Measurements from ENCODE around the gene TSEN15. TPM values are rescaled to one million over a fixed set of nuclear protein-coding genes. Genes with fewer than 3 reads are reported as not detected.

Gene TSEN15
- total RNA-seq, 1 donor from 2014 or later: 27.2 TPM

DNA sequence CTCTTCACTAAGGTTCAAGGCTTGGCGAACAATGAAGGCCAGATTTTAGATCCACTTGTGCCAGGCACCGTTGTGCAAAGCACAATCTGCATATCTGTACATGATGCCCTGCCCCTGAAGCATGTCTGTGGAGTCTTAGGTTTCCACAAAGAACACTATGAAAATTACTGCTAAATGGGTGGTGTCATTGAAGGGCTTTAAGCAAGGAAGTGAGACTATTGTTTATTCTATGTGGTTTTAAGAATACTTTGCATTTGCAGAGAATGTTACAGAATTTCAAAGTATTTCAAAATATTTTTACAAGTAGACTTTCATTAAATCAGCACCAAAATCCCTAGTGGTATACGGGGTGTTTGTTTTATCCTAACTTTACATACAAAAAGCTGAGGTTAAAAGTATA, 8.8 kb downstream of the TSEN15 start:
- Histone ChIP-seq H3K27ac (no peak overlapping the region), H3K4me3 (no peak overlapping the region), H3K27me3 (no peaks in the 10 kb centered on the region), H3K9me3 (no peaks in the 10 kb centered on the region), H3K36me3 (peaks cover 12% of the 10 kb centered on the region), H3K4me1 (peaks cover 5% of the 10 kb centered on the region)
- ATAC-seq: no peak
- intact Hi-C loops (cut with DNase I): no loop called here
- TF ChIP-seq, protein P1, sequence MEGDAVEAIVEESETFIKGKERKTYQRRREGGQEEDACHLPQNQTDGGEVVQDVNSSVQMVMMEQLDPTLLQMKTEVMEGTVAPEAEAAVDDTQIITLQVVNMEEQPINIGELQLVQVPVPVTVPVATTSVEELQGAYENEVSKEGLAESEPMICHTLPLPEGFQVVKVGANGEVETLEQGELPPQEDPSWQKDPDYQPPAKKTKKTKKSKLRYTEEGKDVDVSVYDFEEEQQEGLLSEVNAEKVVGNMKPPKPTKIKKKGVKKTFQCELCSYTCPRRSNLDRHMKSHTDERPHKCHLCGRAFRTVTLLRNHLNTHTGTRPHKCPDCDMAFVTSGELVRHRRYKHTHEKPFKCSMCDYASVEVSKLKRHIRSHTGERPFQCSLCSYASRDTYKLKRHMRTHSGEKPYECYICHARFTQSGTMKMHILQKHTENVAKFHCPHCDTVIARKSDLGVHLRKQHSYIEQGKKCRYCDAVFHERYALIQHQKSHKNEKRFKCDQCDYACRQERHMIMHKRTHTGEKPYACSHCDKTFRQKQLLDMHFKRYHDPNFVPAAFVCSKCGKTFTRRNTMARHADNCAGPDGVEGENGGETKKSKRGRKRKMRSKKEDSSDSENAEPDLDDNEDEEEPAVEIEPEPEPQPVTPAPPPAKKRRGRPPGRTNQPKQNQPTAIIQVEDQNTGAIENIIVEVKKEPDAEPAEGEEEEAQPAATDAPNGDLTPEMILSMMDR (IDR thresholded peaks at IDR 0.05): no peak
- DNase-seq: no peak

DNA sequence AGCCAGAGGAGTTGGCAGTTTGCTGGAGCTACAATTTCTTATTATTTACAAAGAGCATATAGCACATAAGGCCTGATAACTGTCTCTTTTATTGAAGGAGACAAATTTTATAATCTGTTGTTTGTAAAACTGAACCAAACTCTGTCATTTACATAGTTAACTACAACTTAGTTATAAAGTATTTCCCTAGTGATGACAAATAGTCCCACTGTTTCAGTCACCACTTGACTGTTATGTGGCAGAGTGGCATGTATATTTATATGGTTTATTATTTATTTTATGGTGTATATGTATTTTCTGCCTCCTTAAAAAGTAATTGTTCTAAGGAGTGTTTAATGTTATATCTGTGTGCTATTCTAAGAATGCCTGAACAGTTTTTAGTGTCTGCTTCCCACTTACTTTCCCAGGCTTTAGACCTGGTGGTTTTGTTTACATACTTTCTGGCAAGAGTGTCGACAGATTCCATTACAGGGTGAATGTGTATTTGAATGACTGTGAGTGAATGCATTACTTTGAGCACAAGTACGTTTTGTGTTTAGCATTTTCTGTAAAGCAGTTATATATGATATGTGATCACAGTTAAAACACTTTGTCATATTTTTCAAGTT, 10.0 kb downstream of the TSEN15 start:
- Histone ChIP-seq H3K27me3 (no peaks in the 10 kb centered on the region), H3K36me3 (peaks cover 3% of the 10 kb centered on the region), H3K9me3 (no peaks in the 10 kb centered on the region), H3K4me3 (no peak overlapping the region), H3K4me1 (peaks cover 2% of the 10 kb centered on the region), H3K27ac (no peak overlapping the region)
- peak; percentile 52 for ATAC-seq
- TF ChIP-seq, protein P1 (IDR thresholded peaks at IDR 0.05): no peak
- no peak for DNase-seq
- intact Hi-C loops (cut with DNase I): no loop called here

DNA sequence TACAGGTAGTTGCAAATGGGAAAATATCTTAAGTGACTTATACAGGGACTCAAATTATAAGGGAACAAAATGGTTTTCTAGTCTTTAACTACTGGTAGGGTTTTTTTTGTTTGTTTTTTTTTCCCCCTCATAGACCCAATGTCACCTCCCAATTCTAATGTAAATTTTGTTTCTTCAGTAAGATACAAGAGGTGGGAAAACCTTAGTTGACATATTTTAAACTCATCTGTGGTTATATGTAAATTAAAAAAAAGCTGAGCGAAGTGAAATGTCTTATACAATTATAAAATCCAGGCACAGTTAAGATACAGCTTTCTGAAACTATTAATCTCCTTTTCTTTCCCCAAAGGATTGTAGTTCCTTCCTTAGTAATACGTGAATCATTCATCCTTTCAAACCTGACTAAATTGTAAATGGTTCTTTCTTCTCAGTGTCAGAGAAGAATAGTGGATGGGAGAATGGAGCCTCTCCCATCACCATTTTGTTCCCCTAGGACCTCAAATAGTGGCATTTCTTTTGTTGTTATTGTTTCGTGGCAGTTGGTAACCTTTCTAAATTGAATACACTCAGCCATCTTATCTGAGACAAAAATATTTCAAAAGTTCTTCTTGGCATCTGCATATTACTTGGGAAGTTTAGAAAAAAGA, 11.2 kb downstream of the TSEN15 start:
- Histone ChIP-seq H3K36me3 (peaks cover 3% of the 10 kb centered on the region), H3K27ac (no peak overlapping the region), H3K9me3 (no peaks in the 10 kb centered on the region), H3K4me1 (no peaks in the 10 kb centered on the region), H3K4me3 (no peak overlapping the region), H3K27me3 (no peaks in the 10 kb centered on the region)
- intact Hi-C loops (cut with DNase I): no loop called here
- TF ChIP-seq, protein P1 (IDR thresholded peaks at IDR 0.05): no peak
- no peak for ATAC-seq
- DNase-seq: no peak

DNA sequence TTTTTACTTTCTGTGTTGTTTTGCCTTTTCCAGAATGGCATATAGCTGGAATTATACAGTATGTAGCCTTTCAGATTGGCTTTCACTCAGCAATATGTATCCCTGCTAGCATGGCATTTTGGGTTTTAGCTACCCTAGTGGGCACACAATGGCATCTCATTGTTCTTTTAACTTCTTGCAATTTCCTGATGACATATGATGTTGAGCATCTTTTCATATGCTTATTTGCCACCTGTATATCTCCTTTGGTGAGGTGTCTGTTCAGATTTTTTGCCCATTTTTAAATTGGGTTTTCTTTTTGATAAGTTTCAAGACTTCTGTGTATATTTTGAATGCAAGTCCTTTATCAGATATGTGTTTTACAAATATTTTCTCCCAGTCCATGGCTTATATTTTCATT, 14.0 kb downstream of the TSEN15 start:
- H3K9me3 ChIP-seq: no peaks in the 10 kb centered on the region
- TF ChIP-seq, protein P1 (IDR thresholded peaks at IDR 0.05): no peak
- no peak overlapping the region for H3K4me3 ChIP-seq
- no peaks in the 10 kb centered on the region for H3K27me3 ChIP-seq
- no peaks in the 10 kb centered on the region for H3K36me3 ChIP-seq
- intact Hi-C loops (cut with DNase I): no loop called here
- DNase-seq: no peak
- no peak for ATAC-seq
- H3K27ac ChIP-seq: no peak overlapping the region
- no peaks in the 10 kb centered on the region for H3K4me1 ChIP-seq

DNA sequence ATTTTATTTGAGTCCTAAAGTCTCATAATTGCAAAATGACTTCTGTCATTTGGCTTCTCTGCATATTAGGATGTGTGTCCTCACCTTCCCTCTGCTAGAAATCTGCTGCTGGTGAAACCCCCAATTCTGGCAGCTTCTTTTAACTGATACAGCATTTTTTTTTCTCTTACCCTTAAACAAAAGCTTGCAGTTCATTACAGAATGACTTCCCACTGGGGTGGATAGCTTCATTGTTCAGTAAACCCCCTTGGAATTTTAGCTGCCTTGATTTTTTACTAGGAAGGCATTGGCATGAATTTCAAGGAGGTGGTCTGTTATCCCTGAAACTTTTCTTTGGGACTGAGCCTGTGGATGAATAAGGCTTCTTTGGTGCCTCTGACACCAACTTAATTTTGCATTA, 16.8 kb downstream of the TSEN15 start:
- TF ChIP-seq, protein P1 (IDR thresholded peaks at IDR 0.05): no peak
- intact Hi-C loops (cut with DNase I): no loop called here

More for the DNA sequence above, 16.8 kb downstream of the TSEN15 start:
- Histone ChIP-seq H3K36me3 (peaks cover 13% of the 10 kb centered on the region), H3K9me3 (no peaks in the 10 kb centered on the region), H3K27me3 (no peaks in the 10 kb centered on the region), H3K27ac (no peak overlapping the region), H3K4me1 (no peaks in the 10 kb centered on the region), H3K4me3 (no peak overlapping the region)
- ATAC-seq: no peak
- no peak for DNase-seq
